GM19438 (cell line): Measurements from ENCODE around the gene NCOA6.

Experiments
- ATAC-seq: cut with Tn5 transposase; IDR thresholded peaks from one replicate; pipeline ENCODE4 v1.9.1; 2021; ENCODE audit warnings: low read depth; ENCODE audit not compliant: unreplicated experiment

NCOA6 gene

GRCh38 chr20:34669094-34669493 is 156.4 kb downstream of the NCOA6 start:
- no peak for ATAC-seq
